Activated gamma-delta T cell treated with Interleukin-2 at 50 U/mL for 16 hours (primary cell): ENCODE results near the gene GSTO2.

Source experiments
- DNase-seq: peaks from one replicate; pipeline ENCODE4 v3.0.0-alpha.2; 2020

Gene GSTO2

DNA sequence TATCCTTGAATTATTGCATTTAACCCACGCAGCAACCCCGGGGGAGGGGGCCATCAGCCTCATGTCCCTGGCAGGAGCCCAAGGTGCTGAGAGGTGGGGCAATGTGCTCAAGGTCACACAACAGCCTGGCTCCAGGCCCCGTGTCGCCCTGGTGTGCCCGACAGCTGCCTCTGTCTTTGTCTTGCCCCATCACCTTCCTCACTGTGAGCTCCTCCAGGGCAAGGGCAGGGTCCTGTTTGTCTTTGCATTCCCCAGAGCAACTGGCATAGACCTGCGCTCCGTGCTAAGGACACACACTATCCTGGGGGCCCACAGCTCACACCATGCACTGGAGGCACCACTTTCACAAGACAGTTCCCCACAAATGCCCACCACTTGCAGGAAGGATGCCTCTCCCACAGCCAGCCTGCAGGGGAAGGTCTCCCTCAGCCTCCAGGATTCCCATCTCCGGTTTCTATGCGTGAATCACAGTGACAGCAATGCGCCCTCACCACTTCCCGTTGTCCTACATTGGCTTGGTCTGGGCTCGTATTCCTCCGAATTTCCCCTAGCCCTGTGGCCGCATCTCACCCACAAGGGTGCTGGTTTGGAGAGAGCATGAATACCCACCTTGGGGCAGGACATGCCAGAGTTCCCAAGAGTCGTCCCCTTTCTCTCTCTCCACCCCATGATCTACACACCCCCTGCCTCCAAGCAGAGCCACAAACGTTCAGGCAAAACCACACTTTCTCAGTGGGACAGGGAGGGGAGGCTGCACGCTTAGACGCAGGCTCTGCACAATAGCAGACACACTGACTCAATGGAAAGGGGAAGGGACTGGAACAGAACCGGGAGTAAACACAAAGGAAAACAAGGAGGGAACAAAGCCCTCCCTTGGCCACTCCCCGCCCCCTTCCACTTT lies 59.0 kb downstream of the GSTO2 start:
- no peak for DNase-seq

DNA sequence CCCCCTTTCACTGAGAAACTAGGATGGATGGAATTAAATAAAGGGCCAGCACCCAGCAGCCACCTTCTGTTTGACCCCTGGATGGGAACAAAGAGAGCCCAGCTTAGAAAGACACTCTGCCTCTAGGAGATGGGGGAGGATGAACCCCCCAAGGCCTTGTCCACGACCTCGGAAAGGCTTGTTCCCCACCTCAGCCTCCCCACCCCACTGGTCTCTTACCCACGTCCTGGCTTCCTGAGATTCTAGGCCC lies 59.6 kb downstream of the GSTO2 start:
- no peak for DNase-seq

DNA sequence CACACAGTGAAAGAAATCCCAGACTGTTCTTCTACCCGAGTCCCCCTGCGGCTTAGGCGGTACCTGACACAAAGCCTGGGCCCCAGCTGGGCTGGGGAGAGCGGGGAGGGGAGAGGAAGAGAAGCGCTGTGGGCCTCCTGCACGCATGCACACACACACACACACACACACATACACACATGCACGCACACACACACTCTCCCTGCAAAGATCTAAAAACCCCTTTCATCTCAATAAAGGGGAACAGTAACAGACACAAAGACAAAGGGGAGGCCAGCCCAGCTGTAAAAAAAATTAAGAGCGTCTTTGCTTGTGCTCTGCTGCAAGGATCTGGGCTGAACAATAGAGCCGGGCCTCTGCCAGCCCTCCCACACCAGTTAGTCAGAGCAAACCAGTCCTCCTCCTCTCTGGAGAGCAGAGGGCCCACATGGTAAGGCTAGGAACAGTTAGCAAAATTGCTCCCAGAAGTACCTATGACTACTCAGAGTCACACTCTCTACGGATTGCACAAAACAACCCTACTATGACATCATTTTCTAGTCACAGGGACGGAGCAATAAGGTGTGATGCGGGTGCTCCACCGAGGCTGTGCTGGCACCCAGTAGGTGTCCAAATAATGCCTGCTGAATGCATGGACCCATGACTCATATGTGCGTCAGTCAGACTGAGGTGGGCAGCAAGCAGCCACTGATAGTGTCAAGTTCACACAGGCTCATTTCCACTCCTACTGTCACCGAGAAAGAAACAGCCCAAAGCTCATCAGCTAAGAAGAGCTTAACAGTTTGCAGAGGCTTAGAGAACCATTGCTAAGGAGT lies 60.1 kb downstream of the GSTO2 start:
- peak; percentile 65 for DNase-seq

DNA sequence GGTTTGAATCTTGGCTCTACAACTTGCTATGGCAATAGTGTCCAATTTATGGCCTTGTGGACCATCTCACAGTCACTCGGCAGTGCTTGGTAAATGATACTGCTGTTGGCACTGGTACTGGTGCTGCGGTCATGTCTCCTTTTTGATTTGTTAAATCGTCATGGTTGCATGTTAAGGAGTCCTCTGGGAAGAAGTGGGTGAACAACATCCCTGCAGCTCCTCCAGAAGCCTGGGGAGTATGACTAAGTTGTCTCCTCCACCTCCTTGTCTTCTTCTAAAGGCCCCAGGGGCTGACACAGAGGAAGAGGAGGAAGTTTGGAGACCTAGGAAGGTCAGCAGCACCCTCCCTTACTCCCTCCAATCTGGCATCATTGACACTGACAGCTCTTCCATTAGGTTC lies 60.8 kb downstream of the GSTO2 start:
- DNase-seq: no peak

DNA sequence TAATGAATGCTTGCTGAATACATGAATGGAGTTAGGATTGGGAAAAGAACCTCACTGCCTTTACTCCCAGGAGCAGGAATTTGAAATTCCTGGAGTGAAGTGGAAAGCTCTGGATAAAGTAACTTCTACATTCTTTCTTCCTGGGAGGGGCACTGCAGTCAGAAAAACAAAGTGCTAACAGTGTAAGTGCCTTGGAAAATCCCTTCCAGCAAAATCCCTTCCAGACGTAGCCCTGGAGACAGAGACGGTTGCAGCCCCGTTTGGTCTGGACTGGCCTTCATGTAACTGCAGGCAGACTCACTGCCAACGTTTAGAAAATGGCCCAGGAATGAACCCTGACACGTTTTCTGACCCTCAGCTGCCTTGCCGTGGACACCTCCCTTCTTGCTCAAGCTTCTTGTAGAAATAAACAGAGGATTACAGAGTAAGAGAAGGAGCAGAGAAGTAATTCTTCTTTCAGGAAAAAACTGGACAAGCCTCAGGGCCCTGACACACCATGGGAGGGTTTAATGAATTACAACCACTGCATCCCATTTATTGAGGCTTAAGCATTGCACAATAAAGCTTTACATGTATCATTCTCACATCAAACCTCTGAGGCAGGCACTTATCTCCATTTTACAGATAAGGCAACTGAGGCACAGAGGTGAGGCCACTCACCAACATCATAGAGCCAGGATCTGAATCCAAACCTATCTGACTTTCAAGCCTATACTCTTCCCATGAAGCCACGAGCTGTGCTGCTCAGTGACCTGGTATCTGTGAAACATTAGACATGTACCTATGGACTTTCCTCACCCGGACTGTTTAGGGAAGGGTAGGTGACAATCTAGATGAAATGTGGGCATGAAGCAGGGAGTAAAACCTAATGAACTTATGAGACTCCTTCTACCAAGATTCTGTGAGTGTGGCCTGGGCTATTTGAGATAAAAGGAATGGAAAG lies 61.5 kb downstream of the GSTO2 start:
- DNase-seq: no peak

DNA sequence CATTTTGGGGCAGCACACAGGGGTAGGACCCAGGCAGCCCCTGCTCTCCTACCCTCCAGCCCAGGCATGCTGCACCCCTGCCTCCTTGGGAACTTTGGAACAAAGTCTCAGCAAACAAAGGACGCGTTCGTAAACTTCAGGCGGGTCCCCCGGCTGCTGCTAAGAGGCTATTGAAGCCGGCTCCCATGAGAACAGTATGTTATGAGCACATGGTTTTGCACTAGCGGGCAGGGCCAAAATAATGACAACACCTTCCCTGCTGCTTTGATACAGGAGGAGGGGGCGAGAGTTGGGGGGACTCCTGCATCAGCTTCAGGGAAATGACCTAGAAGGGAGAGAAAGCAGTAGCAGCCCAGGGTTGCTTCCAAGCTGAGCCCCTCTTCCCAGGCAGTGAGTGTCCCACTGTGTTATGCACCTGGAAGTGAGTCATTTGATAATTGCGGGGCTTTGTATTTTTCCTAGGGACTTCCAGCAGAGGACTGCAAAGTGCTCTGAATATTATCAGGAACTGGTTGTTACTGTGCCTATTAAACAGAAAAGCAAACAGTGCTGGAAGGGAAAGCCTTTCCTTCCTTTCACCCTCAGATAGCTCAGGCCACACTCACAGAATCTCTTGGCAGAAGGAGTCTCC lies 62.3 kb downstream of the GSTO2 start:
- no peak for DNase-seq

DNA sequence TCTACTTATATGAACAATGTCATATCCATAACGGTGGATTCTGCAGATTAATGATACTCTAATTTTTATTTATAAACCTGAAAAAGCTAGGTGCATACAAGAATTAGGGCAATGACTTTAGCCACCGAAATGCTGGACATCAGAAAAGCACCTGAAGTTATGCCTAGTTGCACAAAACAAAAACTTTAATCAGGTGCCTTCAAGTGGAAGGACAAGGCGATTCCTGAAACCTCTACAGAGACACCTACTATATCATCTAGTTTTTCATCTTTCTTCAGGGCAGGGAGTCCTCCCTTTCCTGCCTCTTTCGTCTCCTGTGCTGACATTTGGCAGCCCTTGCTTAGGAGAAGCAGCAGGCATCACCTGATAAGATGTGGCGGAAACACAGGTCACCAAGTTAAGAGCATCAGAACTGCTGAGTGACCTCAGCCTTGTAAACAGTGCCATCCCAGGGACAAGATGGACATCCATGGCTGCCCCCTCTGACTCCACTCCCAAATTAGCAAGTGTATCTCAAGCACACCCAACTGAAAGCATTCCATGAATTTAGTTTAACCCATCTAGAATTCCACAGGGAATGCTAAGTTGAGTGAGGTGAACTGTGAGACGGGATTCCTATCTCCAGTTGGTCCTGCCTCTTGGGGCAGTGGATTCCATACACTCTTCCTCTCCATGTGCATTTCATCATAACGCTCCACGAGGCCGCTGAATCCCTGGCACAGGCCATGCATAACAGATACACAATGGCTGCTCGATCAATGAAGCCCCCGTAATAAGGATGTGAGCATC lies 63.5 kb downstream of the GSTO2 start:
- DNase-seq: no peak

DNA sequence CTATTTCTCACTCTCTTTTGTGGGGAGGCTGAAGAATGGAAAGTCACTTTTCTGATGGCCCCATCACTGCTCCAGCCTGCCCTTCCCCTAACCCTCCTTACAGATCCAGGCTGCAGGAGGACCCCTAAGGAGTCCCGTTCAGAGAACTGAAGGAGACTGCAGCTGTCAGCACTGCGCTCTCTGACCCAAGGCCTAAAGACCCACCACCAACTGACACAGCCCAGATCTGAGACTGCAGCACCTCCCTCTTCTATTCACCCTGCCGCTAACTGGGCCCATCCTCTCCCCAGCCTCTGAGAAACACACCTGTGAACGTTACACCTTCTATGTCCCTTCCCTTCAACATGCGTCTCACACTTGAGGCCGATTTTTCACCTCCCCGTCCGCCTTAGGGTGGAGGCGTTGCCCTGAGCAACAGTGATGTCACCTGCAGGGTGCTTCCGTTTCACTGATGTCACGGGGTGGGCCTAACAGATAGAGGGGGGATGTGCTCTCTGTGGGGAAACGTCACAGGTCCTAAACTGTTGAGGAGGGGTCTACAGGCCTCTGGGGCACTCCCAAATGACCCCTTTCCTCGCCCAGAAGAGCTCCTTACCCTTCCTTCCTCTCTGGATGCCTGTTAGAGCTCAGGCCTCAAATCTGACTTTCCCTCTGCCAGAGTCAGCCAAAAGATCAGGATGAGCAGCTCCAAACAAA lies 64.2 kb downstream of the GSTO2 start:
- DNase-seq: peak; percentile 76

DNA sequence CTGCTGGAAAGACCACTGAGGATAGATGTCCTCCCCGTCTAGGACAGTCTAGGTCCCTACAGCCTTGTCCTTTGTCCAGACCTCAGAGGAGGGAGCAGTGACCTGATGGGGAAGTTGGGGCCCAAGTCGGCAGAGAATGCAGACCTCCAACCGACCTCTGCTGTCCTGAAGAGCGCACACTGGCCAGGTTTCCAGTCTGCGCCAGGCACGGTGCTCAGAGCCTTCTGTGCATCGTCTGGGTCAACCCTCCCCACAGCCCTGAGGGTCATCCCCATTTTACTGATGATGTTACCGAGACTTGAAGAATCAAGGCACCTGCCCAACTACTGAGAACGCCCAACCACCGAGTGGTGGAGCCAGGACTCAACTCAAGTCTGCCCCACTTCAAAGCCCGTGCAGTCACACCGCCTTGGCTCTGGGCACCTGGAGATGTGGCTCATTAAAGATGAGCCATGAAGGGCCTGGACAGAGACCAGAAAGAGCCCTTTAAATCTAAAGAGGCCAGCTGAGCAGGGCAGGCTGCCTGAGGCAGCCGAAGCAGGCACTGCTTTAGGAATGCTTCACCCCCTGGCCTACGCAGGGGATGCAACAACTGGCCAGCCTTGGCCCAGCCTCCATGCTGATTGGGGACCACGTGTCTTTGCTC lies 64.9 kb downstream of the GSTO2 start:
- DNase-seq: no peak

DNA sequence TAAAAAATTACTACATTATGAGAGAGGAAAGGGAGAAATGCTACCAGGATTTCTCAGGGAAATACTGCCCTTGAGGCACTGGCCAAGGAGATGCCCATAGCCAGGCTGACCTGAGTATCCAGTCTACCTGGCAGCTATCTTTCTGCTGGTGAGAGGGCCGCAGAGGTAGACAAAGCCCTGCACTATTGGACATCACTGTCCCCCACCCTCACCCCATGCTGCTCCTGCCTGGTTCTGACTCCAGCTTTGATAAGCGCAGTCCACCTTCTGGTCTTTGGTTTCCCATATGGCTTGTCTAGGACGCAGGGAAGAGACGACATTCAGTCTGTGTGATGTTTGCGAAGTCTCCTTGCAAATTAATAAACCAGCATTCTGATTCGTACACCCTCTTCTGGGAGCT lies 65.6 kb downstream of the GSTO2 start:
- no peak for DNase-seq

DNA sequence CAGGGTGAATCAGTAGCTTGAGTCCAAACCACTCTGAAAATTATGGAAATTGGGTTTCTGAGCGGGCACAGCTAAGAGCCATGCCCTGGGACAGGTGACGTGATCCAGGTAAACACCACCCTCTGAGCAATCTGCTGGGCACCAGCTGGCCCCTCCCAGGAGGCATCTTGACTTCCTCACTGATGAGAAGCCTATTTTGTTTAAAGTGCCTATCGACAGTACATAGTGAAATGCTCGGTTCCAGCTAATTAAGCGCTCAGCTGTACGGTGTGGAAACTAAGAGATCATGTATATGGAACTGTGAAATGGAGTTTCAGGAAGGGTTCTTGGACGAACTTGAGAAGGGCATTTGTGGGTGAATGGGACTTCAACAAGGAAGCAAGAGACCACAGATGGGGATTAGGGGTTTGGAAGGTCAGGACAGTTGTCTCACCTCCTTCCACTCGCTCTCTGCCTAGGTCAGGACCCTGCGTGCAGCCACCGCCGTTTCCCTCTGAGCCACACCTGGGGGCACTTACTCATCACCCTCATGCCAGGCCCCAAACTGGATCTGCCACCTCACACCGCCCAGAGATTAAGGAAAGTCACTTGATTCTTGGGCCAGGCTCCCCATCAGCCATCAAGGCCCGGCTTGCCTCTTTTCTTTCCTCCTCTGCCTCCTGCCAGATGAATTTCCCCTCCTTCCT lies 66.1 kb downstream of the GSTO2 start:
- DNase-seq: no peak

DNA sequence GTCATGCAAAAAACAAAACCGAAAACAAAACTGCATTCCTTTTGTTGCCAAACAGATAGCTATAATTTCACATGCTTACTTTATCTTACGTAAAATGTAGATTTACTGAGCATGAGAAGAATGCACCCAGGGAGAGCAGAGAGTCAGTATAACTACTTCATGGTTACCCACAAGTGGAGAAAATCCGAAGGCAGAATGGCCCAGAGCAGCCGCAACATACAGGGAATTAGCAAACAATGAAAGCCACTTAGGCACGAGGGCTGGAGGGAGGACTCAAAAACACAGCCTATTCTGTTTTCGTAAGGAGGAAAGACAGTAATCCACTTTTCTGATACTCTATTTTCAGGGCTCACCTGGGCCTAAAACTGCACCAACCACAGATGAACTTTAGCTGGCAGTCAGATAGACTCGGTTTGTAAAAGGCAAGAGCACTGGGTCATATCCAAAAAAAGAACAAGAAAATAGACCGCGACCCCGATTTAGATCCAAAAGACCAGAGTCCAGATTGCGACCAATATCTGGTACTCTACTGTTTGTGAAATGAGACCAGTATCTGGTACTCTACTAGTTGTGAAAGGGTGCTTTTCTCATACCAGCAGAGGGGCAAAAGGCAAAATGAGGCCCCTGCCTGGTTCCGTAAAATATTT lies 68.0 kb downstream of the GSTO2 start:
- no peak for DNase-seq

DNA sequence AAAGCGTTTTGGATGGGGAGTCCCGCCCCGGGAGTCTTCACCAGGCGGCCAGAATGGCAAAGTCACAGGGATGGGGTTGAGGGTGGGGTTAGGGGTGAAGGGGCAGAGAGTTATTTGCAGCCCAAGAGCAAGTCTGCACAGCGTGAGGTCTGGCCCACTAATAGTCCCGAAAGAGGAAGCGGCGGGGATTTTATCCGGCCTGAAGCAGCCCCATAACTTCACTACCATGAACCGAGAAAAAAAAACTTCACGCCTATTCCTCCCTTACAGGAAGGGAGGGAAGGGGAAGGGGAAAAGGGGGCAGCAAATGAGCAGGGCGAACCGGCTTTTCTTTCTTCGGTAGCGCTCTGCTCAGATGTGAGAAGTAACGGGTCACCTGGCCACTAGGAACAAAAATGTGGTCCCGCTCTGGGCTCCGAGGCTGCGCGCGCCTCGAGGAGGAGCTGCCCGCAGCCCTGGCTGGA lies 68.6 kb downstream of the GSTO2 start:
- no peak for DNase-seq

DNA sequence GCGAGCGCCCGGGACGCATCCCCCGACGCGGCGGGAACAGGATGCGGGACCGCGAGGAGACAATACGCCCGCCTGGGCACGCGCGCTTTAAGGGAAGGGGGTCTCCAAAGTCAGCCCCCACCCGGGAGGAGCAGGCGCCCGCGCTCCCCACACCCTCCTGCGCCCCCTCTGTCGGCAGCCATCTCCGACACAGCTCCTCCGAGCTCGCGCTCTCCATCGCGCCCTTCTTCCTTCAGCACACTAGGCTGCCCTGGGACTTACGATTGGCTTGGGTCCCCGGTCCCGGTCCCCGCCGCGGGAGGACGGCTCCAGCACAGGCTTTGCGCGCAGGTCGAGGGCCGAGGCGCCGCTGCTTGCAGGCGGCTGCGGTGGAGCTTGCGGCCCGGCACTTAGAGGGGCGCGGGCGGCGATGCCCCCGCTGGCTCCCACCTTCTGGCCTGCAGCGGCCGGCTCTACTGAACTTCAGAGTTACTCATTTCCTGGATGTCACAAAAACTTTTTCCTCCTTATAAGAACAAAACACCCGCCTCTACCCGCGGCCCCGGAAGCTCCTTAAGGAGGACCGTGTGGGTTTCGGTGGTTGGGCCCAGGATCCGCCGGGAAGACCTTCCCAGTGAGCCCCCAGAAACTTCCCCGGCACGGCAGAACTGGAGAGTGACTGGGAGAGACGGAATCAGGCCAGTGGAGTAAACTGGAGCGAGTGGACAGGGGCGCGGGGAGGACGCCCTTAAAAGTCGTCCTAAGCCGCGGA lies 69.2 kb downstream of the GSTO2 start, which contains the start of gene ITPRIP:
ITPRIP (minus strand) TSS at position 481 of the 751 bp plus-strand sequence. CDS start 22,414 bp downstream, outside the sequence.
- DNase-seq: peak; percentile 68

DNA sequence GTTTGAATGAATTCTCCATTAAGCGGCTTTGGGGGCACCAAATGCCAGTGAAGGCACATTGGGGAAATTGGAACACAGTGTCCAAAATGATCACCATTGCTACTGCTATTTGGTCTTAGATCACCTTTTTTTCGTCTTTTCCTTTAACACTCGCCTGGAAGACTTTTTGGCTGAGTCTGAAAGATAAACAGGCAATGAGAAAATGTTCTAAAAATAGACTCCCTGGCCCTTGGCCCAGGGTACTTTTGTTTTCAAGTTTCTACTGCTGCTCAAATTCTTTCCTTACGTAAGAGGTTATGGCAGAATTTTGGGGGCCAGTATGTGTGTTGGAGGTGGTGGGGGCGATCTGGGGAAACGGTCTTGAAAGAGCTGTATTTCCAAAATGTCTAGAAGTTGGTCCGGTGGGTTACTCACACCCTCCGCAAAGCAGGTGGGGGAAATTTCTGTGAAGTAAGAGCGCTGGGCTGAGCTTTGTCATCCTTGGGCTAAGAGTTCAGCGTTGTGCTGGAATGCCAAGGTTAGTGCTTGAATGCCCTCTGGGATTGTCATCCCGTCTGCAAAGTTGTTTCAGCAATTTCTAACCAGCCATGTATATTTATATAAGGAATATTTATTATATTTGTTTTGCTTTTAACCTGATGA lies 70.6 kb downstream of the GSTO2 start:
- no peak for DNase-seq

DNA sequence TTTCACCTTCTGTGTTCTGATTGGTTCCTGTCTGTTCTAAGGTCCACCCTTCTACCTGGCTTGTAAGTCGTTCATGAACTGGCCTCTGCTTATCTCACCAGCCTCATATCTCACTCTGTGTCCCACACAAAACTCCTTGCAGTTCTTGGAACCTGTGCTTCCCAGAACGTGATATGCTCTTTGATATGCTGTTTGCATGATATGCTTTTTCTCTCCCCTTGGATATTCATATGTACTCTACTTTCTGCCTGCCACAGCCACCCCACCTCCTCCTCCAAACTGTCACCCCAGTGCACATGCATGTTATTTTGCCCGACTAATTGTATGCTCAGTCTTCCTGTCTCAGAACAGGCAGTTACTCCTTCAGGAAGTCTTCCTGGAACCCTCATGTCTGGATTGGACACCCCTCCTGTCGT lies 71.1 kb downstream of the GSTO2 start:
- DNase-seq: no peak

DNA sequence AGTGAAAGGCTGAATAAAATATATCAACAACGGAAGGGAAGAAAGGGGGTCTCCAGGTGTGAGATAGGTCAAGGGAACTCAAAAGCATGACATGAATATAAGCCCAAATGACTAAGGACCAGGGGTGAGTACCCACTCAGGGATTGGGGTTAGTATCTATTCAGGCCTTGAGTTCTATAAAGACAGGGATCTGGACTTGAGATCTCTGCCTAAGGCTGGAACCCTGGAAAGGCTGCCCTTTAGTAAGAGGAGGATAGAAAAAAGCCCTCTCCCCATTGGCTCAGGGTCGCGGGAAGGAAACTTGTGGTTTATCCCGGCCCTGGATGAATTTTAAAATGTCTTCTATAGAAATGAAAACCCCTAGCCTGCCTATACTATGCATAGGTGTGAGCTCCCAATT lies 71.7 kb downstream of the GSTO2 start:
- DNase-seq: no peak

DNA sequence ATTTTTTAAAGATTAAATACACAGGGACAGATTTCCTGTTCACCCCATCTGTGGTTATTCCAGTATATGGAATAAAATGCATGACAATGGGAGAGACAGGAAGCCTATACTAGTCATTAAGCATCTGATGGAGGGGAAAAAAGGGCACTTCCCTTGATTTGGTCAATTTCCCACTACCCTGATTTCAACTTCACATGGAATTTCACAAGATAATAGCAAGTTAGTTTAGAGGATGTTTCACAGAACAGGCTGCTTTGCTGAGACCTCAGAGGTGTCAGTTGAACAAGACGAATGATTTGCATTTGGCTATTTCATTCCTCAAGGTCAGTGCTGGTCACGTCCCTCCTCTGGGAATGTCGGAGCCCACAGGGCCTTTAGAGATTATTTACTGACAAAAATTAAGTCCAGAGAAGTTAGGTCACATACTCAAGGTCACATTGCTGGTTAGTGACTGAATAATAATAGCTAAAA lies 74.0 kb downstream of the GSTO2 start:
- no peak for DNase-seq
